Vagina (tissue), 2 donors: Measurements from ENCODE around the gene SAXO2.
"Not testable (repeated sequence)": the region's sequence is repeated elsewhere in the genome, so short reads cannot be mapped to it uniquely, and the experiment has no call there.

Source experiments
- CTCF ChIP-seq, 3 experiments: fragments of 450-650 bp in 2 of 3; fragments of 200-600 bp in 1 of 3; sonication (generic) in 1 of 3; IDR thresholded peaks; one replicate each; pipeline ENCODE4 v1.5.1; 2017 to 2019; ENCODE audit warnings: antibody characterized with exemption in 3 of 3, mild to moderate bottlenecking in 2 of 3, moderate library complexity in 2 of 3
- POLR2A ChIP-seq, 2 donors: fragments of 450-650 bp; IDR thresholded peaks; one replicate each; pipeline ENCODE4 v1.6.1; 2017; ENCODE audit warnings: antibody characterized with exemption in 2 of 2, mild to moderate bottlenecking in 2 of 2, moderate library complexity in 2 of 2

- not testable (repeated sequence) for TF ChIP-seq CTCF, POLR2A (IDR thresholded peaks at IDR 0.05)
Measured at GRCh38 chr15:82282386-82282785, 19.8 kb downstream of the SAXO2 start.
